ENCODE results near the gene IGFN1.
"Not testable (repeated sequence)": the region's sequence is repeated elsewhere in the genome, so short reads cannot be mapped to it uniquely, and the experiment has no call there.

Gene IGFN1

DNA sequence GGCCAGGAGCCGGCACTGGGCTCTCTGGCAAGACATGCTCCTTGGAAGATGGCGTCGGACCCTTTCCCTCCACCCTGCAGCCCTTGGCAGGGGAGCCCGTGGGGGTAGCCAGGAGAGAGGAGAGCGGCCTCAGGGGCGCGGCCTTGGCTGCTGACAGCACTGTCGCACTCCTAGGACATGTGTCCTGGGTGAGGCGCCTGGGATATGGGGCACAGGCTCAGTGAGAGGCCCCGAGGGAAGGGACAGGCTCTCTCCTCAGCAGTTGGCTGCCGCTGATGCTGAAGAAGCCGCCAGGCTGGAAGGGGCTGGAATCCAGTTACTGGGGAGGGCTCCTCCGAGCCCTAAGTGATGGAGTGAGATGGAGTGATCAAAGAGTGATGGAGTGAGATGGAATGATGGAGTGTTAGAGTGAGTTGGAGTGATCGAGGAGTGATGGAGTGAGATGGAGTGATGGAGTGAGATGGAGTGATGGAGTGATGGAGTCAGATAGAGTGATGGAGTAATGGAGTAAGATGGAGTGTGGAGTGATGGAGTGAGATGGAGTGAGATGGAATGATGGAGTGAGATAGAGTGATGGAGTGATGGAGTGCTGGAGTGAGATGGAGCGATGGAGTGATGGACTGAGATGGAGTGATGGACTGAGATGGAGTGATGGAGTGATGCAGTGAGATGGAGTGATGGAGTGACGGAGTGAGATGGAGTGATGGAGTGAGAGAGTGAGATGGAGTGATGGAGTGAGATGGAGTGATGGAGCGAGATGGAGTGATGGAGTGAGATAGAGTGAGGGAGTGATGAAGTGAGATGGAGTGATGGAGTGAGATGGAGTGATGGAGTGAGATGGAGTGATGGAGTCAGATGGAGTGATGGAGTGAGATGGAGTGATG is 65.1 kb downstream of the IGFN1 start:
- H3K79me2 ChIP-seq (ENCODE audit: insufficient read depth, low read depth) = no peaks in the 10 kb centered on the region
- TF ChIP-seq, protein P1, sequence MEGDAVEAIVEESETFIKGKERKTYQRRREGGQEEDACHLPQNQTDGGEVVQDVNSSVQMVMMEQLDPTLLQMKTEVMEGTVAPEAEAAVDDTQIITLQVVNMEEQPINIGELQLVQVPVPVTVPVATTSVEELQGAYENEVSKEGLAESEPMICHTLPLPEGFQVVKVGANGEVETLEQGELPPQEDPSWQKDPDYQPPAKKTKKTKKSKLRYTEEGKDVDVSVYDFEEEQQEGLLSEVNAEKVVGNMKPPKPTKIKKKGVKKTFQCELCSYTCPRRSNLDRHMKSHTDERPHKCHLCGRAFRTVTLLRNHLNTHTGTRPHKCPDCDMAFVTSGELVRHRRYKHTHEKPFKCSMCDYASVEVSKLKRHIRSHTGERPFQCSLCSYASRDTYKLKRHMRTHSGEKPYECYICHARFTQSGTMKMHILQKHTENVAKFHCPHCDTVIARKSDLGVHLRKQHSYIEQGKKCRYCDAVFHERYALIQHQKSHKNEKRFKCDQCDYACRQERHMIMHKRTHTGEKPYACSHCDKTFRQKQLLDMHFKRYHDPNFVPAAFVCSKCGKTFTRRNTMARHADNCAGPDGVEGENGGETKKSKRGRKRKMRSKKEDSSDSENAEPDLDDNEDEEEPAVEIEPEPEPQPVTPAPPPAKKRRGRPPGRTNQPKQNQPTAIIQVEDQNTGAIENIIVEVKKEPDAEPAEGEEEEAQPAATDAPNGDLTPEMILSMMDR (conservative IDR thresholded peaks at IDR 0.05; ENCODE audit: low read depth, low read length) = no peak
- no peak overlapping the region for H3K4me2 ChIP-seq
- H3K36me3 ChIP-seq (ENCODE audit: insufficient read depth) = no peaks in the 10 kb centered on the region
- H4K20me1 ChIP-seq (ENCODE audit: insufficient read depth) = no peaks in the 10 kb centered on the region
- no peaks in the 10 kb centered on the region; the same call in 1 of the 2 replicates for H3K27me3 ChIP-seq (ENCODE audit: insufficient read depth, low read depth)
- no peaks in the 10 kb centered on the region for H3K4me1 ChIP-seq (ENCODE audit: low read depth, poor library complexity, severe bottlenecking)
- H3K9ac ChIP-seq = no peak overlapping the region
- H2AFZ ChIP-seq (ENCODE audit: low read depth) = no peak overlapping the region
- no peak overlapping the region for H3K27ac ChIP-seq
- H3K4me3 ChIP-seq (IDR thresholded peaks at IDR 0.05; ENCODE audit: insufficient read depth, low read depth, low read length) = no peak overlapping the region

DNA sequence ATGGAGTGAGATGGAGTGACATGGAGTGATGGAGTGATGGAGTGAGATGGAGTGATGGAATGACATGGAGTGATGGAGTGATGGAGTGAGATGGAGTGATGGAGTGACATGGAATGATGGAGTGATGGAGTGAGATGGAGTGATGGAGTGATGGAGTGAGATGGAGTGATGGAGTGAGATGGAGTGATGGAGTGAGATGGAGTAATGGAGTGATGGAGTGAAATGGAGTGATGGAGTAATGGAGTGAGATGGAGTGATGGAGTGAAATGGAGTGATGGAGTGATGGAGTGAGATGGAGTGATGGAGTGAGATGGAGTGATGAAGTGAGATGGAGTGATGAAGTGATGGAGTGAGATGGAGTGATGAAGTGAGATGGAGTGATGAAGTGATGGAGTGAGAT is 67.5 kb downstream of the IGFN1 start:
- H3K4me2 ChIP-seq; H3K79me2 ChIP-seq (ENCODE audit: insufficient read depth, low read depth); H3K4me1 ChIP-seq (ENCODE audit: low read depth, poor library complexity, severe bottlenecking); H4K20me1 ChIP-seq (ENCODE audit: insufficient read depth); H2AFZ ChIP-seq (ENCODE audit: low read depth); H3K36me3 ChIP-seq (ENCODE audit: insufficient read depth); H3K27ac ChIP-seq; H3K27me3 ChIP-seq (ENCODE audit: insufficient read depth, low read depth); H3K9ac ChIP-seq; H3K4me3 ChIP-seq (IDR thresholded peaks at IDR 0.05; ENCODE audit: insufficient read depth, low read depth, low read length): not testable (repeated sequence)

DNA sequence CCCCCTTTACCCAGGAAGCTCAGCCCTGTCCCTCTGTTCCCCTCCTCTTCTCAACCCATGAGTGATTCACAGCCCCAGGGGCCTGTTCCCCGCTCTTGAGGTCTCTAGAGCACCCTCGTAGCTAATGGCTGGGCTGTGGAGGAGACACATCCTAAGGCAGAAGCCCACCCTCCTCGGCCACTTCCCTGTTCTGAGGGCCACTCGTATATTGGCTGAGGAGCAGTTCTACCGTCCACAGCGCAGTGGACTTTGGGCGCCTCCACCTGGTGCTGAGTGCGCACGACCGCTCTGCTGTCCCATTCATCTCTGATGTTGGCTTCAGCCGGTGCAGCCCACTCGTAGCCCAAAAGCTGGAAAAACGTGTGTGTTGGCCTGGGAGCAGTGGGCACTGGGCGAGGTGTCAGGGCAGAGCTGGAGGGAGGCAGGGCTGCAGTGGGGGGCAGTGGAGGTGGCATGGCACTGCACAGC is 68.2 kb downstream of the IGFN1 start:
- Histone ChIP-seq H2AFZ (ENCODE audit: low read depth) (no peak overlapping the region), H3K27ac (no peak overlapping the region)

DNA sequence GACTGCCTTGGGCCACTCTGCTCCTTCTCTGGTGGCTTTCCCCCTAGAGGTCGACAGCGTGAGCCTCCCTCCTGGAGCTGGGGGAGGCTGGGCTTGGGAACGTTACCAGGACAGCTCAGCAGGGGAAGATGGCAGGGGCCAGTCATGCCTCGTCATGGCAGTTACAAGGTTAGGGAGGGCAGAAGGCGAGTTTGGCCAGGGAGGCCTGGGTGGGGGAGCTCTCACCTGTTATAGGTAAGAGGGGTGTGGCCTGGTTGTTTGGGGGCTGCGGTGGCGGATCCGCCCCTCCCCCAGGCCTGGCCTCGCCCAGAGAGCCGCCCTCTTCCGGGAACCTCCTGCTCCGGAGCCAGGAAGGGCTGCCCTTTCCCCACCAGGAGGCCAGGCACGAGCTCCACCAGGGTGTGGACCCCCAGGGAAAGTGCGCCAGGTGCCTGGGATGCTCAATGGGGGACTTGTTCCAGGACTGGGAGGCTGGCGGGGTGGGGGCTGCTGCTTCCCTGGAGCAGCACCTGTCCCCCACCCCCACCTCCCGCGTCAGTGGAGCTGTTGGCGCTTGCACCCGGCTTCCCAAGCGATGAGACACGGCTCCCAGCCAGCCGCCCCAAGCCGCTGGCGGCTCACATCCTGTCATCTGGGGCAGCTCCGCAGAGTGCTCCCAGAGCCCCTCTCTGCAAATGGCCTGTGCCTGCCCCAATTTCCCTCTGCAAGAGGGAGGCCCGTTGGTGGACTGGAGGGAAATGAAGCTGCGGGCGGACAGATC is 69.0 kb downstream of the IGFN1 start:
- no peak overlapping the region for H3K4me3 ChIP-seq (IDR thresholded peaks at IDR 0.05; ENCODE audit: insufficient read depth, low read depth, low read length)
- H3K9ac ChIP-seq = no peak overlapping the region
- no peak overlapping the region for H2AFZ ChIP-seq (ENCODE audit: low read depth)

More for the DNA sequence above, 68.2 kb downstream of the IGFN1 start:
- TF ChIP-seq, protein P1 (conservative IDR thresholded peaks at IDR 0.05; ENCODE audit: low read depth, low read length) = no peak
- H3K79me2 ChIP-seq (ENCODE audit: insufficient read depth, low read depth) = no peaks in the 10 kb centered on the region
- H3K27me3 ChIP-seq (ENCODE audit: insufficient read depth, low read depth) = no peaks in the 10 kb centered on the region; the same call in 1 of the 2 replicates
- H3K4me3 ChIP-seq (IDR thresholded peaks at IDR 0.05; ENCODE audit: insufficient read depth, low read depth, low read length) = no peak overlapping the region
- no peak overlapping the region for H3K9ac ChIP-seq
- H4K20me1 ChIP-seq (ENCODE audit: insufficient read depth) = no peaks in the 10 kb centered on the region
- no peak overlapping the region for H3K4me2 ChIP-seq
- H3K36me3 ChIP-seq (ENCODE audit: insufficient read depth) = no peaks in the 10 kb centered on the region
- H3K4me1 ChIP-seq (ENCODE audit: low read depth, poor library complexity, severe bottlenecking) = no peaks in the 10 kb centered on the region

More for the DNA sequence above, 69.0 kb downstream of the IGFN1 start:
- Histone ChIP-seq H3K4me2 (no peak overlapping the region), H3K27ac (no peak overlapping the region), H3K79me2 (ENCODE audit: insufficient read depth, low read depth) (no peaks in the 10 kb centered on the region), H3K27me3 (ENCODE audit: insufficient read depth, low read depth) (no peaks in the 10 kb centered on the region; the same call in 1 of the 2 replicates), H3K36me3 (ENCODE audit: insufficient read depth) (no peaks in the 10 kb centered on the region), H4K20me1 (ENCODE audit: insufficient read depth) (no peaks in the 10 kb centered on the region), H3K4me1 (ENCODE audit: low read depth, poor library complexity, severe bottlenecking) (no peaks in the 10 kb centered on the region)
- TF ChIP-seq, protein P1 (conservative IDR thresholded peaks at IDR 0.05; ENCODE audit: low read depth, low read length) = no peak
